Osteoblast (primary cell): ENCODE data around the gene RNF144A. TPM values are rescaled to one million over a fixed set of nuclear protein-coding genes. Genes with fewer than 3 reads are reported as not detected.

Source experiments
- DNase-seq: peaks from one replicate; pipeline ENCODE4 v3.0.0; 2011; ENCODE audit warnings: low spot score, mixed read lengths; ENCODE audit not compliant: insufficient read length; ENCODE audit errors: missing footprints
- H2AFZ ChIP-seq: 2 replicates; pipeline ENCODE4 v1.6.0; 2011; ENCODE audit warnings: mild to moderate bottlenecking, low read length
- H3K27ac ChIP-seq: 2 replicates; pipeline ENCODE4 v1.5.1; 2011; ENCODE audit warnings: mild to moderate bottlenecking, low read depth, low read length, moderate library complexity
- H3K27me3 ChIP-seq: 2 replicates; pipeline ENCODE4 v1.6.0; 2012; ENCODE audit warnings: mild to moderate bottlenecking, control low read depth, inconsistent platforms, low read length, moderate library complexity; ENCODE audit not compliant: insufficient read depth
- H3K36me3 ChIP-seq: 2 replicates; pipeline ENCODE4 v1.5.1; 2011; ENCODE audit warnings: mild to moderate bottlenecking, low read length, control low read depth, moderate library complexity; ENCODE audit not compliant: insufficient read depth
- H3K4me1 ChIP-seq: 2 replicates; pipeline ENCODE4 v1.5.1; 2011; ENCODE audit warnings: mild to moderate bottlenecking, low read length, control low read depth, moderate library complexity; ENCODE audit not compliant: insufficient read depth
- H3K4me2 ChIP-seq: 2 replicates; pipeline ENCODE4 v1.6.0; 2011; ENCODE audit warnings: mild to moderate bottlenecking, low read length; ENCODE audit not compliant: insufficient read depth
- H3K4me3 ChIP-seq: fragments of 200-600 bp; sonication (generic); 3 replicates; pipeline ENCODE4 v1.5.1; 2012; ENCODE audit warnings: mild to moderate bottlenecking, low read length, inconsistent platforms; ENCODE audit not compliant: insufficient read depth
- H3K79me2 ChIP-seq: 2 replicates; pipeline ENCODE4 v1.6.0; 2012; ENCODE audit warnings: mild to moderate bottlenecking, low read length, control low read depth, inconsistent platforms; ENCODE audit not compliant: insufficient read depth
- H3K9me3 ChIP-seq: 2 replicates; pipeline ENCODE4 v1.5.1; 2011; ENCODE audit warnings: low read depth, low read length, control low read depth
- H4K20me1 ChIP-seq: 2 replicates; pipeline ENCODE4 v1.6.0; 2012; ENCODE audit warnings: mild to moderate bottlenecking, low read length, control low read depth; ENCODE audit not compliant: insufficient read depth
- CTCF ChIP-seq: IDR thresholded peaks from 2 replicates; pipeline ENCODE4 v1.5.1; 2011; ENCODE audit warnings: mild to moderate bottlenecking, low read depth, low read length, moderate library complexity; ENCODE audit errors: extremely low read depth
- total RNA-seq: library from RNA; depleted of rRNA; stranded (reverse); fragments of >200 nt; gene quantifications from 2 replicates; pipeline ENCODE4 v1.2.3, GENCODE V29; 2012

RNF144A gene
- total RNA-seq, 1 donor: 15.9 TPM

GRCh38 chr2:6926071-6926732, 9.0 kb downstream of the RNF144A start:
- TF ChIP-seq CTCF: no peak
- no peak for DNase-seq
- H3K4me2 ChIP-seq: no peak overlapping the region
- H2AFZ ChIP-seq: no peak overlapping the region
- no peaks in the 10 kb centered on the region for H3K36me3 ChIP-seq
- no peak overlapping the region for H3K4me3 ChIP-seq
- no peaks in the 10 kb centered on the region for H4K20me1 ChIP-seq
- H3K27me3 ChIP-seq: no peaks in the 10 kb centered on the region
- H3K79me2 ChIP-seq: no peaks in the 10 kb centered on the region
- no peaks in the 10 kb centered on the region for H3K4me1 ChIP-seq
- no peaks in the 10 kb centered on the region for H3K9me3 ChIP-seq
- no peak overlapping the region for H3K27ac ChIP-seq

- Histone ChIP-seq H3K4me3 (no peak overlapping the region), H4K20me1 (no peaks in the 10 kb centered on the region), H2AFZ (no peak overlapping the region), H3K36me3 (no peaks in the 10 kb centered on the region), H3K79me2 (no peaks in the 10 kb centered on the region), H3K4me1 (no peaks in the 10 kb centered on the region), H3K9me3 (no peaks in the 10 kb centered on the region), H3K27me3 (no peaks in the 10 kb centered on the region), H3K4me2 (no peak overlapping the region), H3K27ac (no peak overlapping the region)
- no peak for TF ChIP-seq CTCF
- no peak for DNase-seq
These were observed 10.0 kb downstream of the RNF144A start for GRCh38 chr2:6927186-6927585.

GRCh38 chr2:6927753-6928152, 10.5 kb downstream of the RNF144A start:
- H2AFZ ChIP-seq: no peak overlapping the region
- no peak overlapping the region for H3K4me3 ChIP-seq
- H3K79me2 ChIP-seq: no peaks in the 10 kb centered on the region
- TF ChIP-seq CTCF: no peak
- no peaks in the 10 kb centered on the region for H3K36me3 ChIP-seq
- DNase-seq: no peak
- no peaks in the 10 kb centered on the region for H4K20me1 ChIP-seq
- H3K27ac ChIP-seq: no peak overlapping the region
- no peaks in the 10 kb centered on the region for H3K9me3 ChIP-seq
- H3K27me3 ChIP-seq: no peaks in the 10 kb centered on the region
- no peak overlapping the region for H3K4me2 ChIP-seq
- H3K4me1 ChIP-seq: no peaks in the 10 kb centered on the region

- no peak for DNase-seq
- H3K79me2 ChIP-seq: no peaks in the 10 kb centered on the region
These were observed 11.2 kb downstream of the RNF144A start for GRCh38 chr2:6928452-6928851.

More at GRCh38 chr2:6928452-6928851, 11.2 kb downstream of the RNF144A start:
- Histone ChIP-seq H3K27ac (no peak overlapping the region), H3K9me3 (no peaks in the 10 kb centered on the region), H3K4me1 (no peaks in the 10 kb centered on the region), H2AFZ (no peak overlapping the region), H3K4me3 (no peak overlapping the region), H4K20me1 (no peaks in the 10 kb centered on the region), H3K36me3 (no peaks in the 10 kb centered on the region), H3K4me2 (no peak overlapping the region), H3K27me3 (no peaks in the 10 kb centered on the region)
- no peak for TF ChIP-seq CTCF
